A673 (cell line): Measurements from ENCODE around the gene CTIF.

Source experiments
- CTCF ChIP-seq: fragments of 300-800, 200-600 bp; sonication (generic); conservative IDR thresholded peaks from 2 replicates; pipeline ENCODE4 v1.5.1; 2017; ENCODE audit warnings: low read depth, mild to moderate bottlenecking, antibody characterized with exemption, low read length, moderate library complexity, mixed read lengths
- EZH2 ChIP-seq: fragments of 200-600 bp; sonication (generic); IDR thresholded peaks from 2 replicates; pipeline ENCODE4 v1.6.1; 2017; ENCODE audit warnings: borderline replicate concordance, low read depth, mild to moderate bottlenecking, mixed read lengths, antibody characterized with exemption, low read length; ENCODE audit not compliant: poor library complexity, severe bottlenecking

DNA sequence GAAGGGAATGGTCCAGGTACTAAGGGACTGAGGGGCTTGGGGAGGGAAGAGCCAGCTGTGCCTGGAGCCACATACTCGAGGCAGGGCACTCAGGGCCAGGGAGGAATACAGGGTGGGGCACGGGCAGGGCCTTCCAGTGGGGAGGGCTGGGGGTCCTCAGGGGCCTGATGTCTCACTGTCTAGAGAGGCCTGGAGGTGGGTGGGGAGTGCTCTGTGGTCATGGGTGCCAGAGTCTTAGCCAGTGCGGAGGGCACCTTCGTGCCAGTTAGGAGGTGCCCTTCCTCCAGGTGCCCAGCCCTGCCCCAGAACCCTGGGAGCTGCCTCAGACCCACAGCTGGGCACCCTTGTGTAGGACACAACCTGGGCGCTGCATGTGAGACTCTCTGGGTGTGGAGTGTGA, 330.8 kb downstream of the CTIF start:
- TF ChIP-seq EZH2 (no peak), CTCF (no peak)
